ENCODE data around the gene IP6K1. TPM values are rescaled to one million over a fixed set of nuclear protein-coding genes. Genes with fewer than 3 reads are reported as not detected.
"Not testable (repeated sequence)": the region's sequence is repeated elsewhere in the genome, so short reads cannot be mapped to it uniquely, and the experiment has no call there.

IP6K1 gene
- total RNA-seq, 1 donor: 29.6 TPM

- no peak for TF ChIP-seq CTCF (IDR thresholded peaks at IDR 0.05; ENCODE audit: insufficient read depth, low read length)
- no peak overlapping the region for H3K4me3 ChIP-seq (ENCODE audit: low read depth, low read length)
- DNase-seq (ENCODE audit: low read depth): peak; percentile 7
Observed at GRCh38 chr3:49759226-49759625, 27.1 kb downstream of the IP6K1 start.

- no peak for DNase-seq (ENCODE audit: low read depth)
- TF ChIP-seq CTCF (IDR thresholded peaks at IDR 0.05; ENCODE audit: insufficient read depth, low read length): no peak
- no peak overlapping the region for H3K4me3 ChIP-seq (ENCODE audit: low read depth, low read length)
Observed at GRCh38 chr3:49757197-49757596, 29.1 kb downstream of the IP6K1 start.

GRCh38 chr3:49756036-49756435 is 30.3 kb downstream of the IP6K1 start:
- TF ChIP-seq CTCF (IDR thresholded peaks at IDR 0.05; ENCODE audit: insufficient read depth, low read length): no peak
- H3K4me3 ChIP-seq (ENCODE audit: low read depth, low read length): no peak overlapping the region
- DNase-seq (ENCODE audit: low read depth): no peak

GRCh38 chr3:49754536-49754935 is 31.8 kb downstream of the IP6K1 start:
- no peak for TF ChIP-seq CTCF (IDR thresholded peaks at IDR 0.05; ENCODE audit: insufficient read depth, low read length)
- no peak overlapping the region for H3K4me3 ChIP-seq (ENCODE audit: low read depth, low read length)
- no peak for DNase-seq (ENCODE audit: low read depth)

- TF ChIP-seq CTCF (IDR thresholded peaks at IDR 0.05; ENCODE audit: insufficient read depth, low read length): no peak
- no peak overlapping the region for H3K4me3 ChIP-seq (ENCODE audit: low read depth, low read length)
- no peak for DNase-seq (ENCODE audit: low read depth)
Observed at GRCh38 chr3:49751501-49751900, 34.8 kb downstream of the IP6K1 start.

- DNase-seq (ENCODE audit: low read depth): no peak
- TF ChIP-seq CTCF (IDR thresholded peaks at IDR 0.05; ENCODE audit: insufficient read depth, low read length): no peak
- H3K4me3 ChIP-seq (ENCODE audit: low read depth, low read length): no peak overlapping the region
Observed at GRCh38 chr3:49750056-49750455, 36.3 kb downstream of the IP6K1 start.

- not testable (repeated sequence) for DNase-seq (ENCODE audit: low read depth); H3K4me3 ChIP-seq (ENCODE audit: low read depth, low read length)
Observed at GRCh38 chr3:49748874-49749273, 37.5 kb downstream of the IP6K1 start.

All from fibroblast of the aortic adventitia (primary cell).